ENCODE data around the gene CYS1.

DNA sequence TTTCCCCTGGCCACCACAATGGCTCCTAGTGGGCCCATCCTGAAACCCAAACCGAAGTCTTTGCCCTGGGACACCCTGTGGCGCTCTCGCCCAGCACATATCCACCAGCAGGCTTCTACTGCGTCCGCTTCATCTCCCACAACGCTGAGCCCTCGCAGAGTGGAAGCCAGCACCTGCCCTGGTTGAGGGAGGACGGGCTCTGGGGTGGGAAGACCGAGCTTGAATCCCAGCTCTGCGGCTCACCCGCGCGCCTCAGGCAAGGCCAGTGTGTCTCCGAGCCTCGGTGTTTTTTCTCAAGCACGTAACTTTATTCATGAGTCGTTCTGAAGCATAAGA lies 21.2 kb downstream of the CYS1 start:
- TF ChIP-seq, protein P1, sequence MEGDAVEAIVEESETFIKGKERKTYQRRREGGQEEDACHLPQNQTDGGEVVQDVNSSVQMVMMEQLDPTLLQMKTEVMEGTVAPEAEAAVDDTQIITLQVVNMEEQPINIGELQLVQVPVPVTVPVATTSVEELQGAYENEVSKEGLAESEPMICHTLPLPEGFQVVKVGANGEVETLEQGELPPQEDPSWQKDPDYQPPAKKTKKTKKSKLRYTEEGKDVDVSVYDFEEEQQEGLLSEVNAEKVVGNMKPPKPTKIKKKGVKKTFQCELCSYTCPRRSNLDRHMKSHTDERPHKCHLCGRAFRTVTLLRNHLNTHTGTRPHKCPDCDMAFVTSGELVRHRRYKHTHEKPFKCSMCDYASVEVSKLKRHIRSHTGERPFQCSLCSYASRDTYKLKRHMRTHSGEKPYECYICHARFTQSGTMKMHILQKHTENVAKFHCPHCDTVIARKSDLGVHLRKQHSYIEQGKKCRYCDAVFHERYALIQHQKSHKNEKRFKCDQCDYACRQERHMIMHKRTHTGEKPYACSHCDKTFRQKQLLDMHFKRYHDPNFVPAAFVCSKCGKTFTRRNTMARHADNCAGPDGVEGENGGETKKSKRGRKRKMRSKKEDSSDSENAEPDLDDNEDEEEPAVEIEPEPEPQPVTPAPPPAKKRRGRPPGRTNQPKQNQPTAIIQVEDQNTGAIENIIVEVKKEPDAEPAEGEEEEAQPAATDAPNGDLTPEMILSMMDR (IDR thresholded peaks at IDR 0.05; ENCODE audit: borderline replicate concordance, extremely low read depth, low read length, poor library complexity, severe bottlenecking) = no peak
- no peak for TF ChIP-seq EZH2 (IDR thresholded peaks at IDR 0.05; ENCODE audit: borderline replicate concordance, low read depth, low read length, severe bottlenecking)

Measured in DND-41 (cell line).